GM15510 (cell line): ENCODE data around the gene B4GALT7.

ENCODE experiments used
- POLR2A ChIP-seq: IDR thresholded peaks from 3 replicates; pipeline ENCODE4 v1.6.1; 2011; ENCODE audit warnings: borderline replicate concordance; ENCODE audit not compliant: insufficient read length; ENCODE audit errors: extremely low read depth

B4GALT7 gene

GRCh38 chr5:177599731-177600507 is at the start of gene B4GALT7:
Gene B4GALT7 (plus strand): TSS chr5:177600132. CDS start chr5:177600211, 79 bp downstream.
- peak; percentile 96 for TF ChIP-seq POLR2A

GRCh38 chr5:177552839-177553455 is 47.0 kb upstream of the B4GALT7 start:
- no peak for TF ChIP-seq POLR2A

DNA sequence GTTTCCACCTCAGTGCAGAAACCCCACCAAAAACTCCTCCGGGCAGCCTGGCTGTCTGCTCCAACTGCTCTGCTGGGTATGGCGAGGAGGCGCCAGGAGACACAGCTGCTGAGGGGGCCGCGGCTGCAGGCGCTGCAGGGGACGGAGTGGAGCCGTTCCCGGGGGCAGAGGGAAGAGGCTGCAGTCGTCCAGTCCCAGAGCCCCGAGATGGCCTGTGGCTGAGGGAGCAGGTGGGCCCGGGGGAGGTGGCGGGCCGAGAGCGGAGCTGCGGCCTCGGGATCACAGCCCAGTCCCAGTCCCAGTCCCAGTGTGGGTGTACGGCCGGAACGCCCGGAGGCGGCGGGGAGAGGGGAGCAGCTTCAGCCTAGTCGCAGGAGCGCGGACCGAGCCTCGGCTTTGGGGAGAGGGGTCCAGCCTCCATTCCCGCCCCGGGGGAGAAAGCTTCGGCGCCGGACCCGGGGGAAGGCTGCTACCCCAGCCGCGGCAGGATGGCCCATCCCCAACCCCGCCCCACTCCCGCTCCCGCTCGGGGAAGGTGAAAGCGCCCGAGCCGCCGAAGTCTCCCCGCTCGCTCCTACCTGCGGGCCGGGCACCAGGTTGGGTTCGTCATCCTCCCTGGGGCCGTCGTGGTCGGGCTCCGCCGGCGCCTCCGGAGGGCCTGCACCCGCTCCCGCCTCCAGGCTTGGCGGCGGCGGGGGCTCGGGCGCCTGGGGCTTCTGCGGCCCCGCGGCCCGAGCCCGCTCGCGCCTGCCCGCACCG is 46.1 kb upstream of the B4GALT7 start:
- no peak for TF ChIP-seq POLR2A

- peak; percentile 49 for TF ChIP-seq POLR2A
These were observed 45.3 kb upstream of the B4GALT7 start, which contains the start of gene FAM193B for GRCh38 chr5:177554474-177555111. Gene FAM193B (minus strand): TSS chr5:177554563. CDS start chr5:177554458, 105 bp downstream.

DNA sequence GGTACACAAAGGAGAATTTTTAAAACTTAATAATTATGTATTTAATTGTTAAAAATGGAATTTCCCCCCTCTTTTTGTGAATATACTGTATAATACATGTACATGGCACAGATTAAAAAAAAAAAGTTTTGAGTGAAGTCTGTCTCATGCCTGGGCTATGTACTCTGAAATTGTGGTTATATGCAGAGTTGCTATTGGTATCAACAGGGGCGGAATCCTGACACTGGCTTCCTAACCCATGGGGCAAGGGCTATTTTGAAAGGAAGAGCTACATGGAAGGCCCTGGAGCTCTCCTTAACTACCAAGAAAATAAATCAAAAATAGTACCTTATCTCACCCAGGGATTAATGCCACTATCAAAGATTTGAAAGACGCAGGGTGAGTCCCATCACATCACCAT is 44.7 kb upstream of the B4GALT7 start:
- no peak for TF ChIP-seq POLR2A

- TF ChIP-seq POLR2A, result no peak
These were observed 44.3 kb upstream of the B4GALT7 start for GRCh38 chr5:177555665-177556064.

DNA sequence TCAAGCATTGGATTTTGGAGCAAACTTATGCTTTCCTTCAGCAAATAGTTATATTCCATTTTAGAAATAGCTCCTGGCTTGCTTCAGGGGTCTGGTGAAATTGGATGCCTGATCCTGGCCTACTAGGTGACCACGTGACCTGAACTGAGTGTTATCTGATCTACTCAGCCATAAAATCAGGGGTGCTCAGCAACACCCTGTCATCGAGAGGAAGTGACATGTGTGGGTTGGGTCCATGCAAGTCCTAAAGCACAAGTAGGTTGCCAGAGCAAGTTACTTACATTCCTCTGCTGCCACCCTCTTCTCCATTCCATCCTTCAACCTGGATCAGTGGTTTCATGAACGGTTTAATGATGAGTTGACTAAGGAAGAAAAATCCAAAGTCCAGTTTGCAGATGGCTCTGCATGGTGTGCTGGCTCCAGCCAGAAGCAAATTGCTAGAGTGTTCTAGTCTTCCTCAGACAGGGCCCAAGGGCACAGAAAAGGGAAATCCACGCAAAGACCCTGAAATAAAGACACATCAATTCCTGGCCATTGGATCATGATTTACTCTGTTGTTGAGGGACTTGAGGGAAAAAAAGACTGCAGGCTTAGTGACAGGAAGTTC is 42.8 kb upstream of the B4GALT7 start:
- TF ChIP-seq POLR2A, result no peak

DNA sequence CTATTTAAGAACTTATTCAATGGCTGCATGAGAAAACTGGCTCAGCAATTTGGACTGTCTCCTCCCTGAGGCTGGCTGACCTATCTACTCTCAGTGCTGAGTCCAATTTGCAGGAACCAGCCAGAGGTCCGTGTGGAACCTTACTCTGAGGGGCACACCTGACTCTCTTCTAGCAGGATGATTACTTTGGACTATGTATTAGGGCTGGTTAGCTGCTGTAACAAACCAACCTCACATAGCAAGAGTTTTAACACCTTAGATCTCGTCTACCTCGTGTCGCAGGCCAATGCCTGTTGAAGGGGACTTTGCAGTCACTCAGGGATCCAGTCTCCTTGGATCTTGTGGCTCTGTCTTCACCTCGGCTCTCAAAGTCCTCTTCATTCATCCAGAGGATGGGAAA is 42.1 kb upstream of the B4GALT7 start:
- TF ChIP-seq POLR2A, result no peak

DNA sequence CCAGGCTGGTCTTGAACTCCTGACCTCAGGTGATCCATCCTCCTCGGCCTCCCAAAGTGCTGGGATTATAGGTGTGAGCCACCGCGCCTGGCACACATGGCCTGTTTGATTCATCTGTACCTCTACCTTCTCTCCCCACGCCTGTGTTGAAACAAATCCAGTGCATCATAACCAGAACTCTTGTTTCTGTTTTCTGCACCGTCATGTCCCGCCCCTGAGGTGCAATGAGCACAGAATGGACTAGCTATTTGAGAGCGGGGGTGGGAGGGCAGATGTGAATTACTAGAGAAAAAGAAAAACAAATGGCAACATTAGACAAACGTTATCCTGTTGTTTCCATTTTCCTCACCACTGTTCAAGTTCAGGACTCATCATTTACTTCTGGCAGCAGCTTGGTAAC is 34.9 kb upstream of the B4GALT7 start:
- TF ChIP-seq POLR2A, result no peak

GRCh38 chr5:177568326-177568725 is 31.6 kb upstream of the B4GALT7 start:
- TF ChIP-seq POLR2A, result no peak

GRCh38 chr5:177569894-177570293 is 30.0 kb upstream of the B4GALT7 start:
- TF ChIP-seq POLR2A, result no peak

DNA sequence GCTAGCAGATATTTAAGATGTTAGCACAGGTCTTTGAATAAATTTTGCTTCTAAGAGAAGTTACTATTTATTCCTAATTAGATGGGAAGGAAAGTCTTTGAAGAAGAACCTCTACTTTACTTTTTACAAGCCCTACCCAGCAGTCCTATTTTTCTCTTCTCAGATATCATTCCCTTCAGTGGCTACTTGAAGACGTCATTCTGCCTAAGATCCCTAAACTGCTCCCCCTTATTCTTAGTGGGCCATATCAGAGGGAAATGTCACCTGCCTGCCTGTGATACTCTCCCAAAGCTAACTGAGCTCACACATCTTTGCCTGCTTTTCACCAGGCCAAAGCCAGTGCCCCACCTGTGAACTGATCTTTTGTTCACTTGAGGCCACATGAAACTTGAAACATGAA is 24.4 kb upstream of the B4GALT7 start:
- TF ChIP-seq POLR2A, result no peak

DNA sequence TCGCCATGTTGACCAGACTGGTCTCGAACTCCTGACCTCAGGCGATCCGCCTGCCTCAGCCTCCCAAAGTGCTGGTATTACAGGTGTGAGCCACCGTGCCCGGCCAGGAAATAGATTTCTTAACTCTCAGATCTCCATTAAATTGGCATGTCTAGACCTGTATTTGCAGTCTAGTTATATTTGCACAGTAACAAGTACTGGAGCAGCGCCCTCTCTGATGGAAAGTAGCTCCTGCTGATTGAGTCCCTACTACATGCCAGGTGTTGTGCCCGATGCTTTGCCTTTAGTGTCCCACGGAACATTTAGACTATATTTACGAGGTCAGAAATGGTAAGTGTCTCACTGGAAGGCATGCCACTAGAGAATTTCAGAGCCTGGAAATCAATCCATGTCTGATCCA is 23.8 kb upstream of the B4GALT7 start:
- TF ChIP-seq POLR2A, result no peak

DNA sequence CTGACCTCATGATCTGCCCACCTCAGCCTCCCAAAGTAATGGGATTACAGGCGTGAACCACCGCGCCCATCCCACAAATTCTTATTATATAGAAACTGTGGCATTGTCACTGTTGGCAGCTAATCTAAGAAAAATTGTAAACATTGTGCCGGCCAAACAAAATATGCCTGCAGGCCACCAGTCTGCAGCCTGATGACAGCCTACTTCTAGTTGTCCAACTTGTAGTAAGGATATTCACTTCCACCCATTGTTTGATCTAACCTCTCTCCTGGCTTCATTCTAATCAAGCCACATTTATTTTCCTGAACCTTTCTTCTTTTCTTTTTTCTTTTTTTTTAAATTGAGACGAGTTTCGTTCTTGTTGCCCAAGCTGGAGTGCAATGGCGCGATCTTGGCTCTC is 21.6 kb upstream of the B4GALT7 start:
- TF ChIP-seq POLR2A, result no peak

DNA sequence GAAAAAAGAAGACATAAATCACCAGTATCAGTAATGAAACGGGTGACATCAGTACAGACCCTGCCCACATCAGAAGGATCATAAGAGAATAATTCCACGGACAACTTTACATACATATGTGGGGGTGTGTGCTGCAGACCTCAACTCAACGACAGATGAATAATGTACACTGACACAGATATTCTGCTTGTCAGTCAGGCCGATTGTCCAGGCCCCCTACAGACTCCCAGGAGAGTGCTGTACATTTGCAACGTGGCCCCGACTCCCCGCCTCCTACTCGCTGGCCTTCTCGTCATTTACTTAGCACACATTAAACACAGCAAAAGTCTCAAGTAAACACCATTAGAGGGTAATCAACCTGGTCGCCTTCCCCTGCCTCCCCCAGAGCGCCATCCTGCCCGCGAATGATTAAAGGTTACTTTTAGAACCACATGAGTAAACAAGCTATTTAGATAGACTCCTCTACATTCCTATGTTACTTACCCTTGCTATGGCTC is 11.5 kb upstream of the B4GALT7 start:
- TF ChIP-seq POLR2A, result no peak

DNA sequence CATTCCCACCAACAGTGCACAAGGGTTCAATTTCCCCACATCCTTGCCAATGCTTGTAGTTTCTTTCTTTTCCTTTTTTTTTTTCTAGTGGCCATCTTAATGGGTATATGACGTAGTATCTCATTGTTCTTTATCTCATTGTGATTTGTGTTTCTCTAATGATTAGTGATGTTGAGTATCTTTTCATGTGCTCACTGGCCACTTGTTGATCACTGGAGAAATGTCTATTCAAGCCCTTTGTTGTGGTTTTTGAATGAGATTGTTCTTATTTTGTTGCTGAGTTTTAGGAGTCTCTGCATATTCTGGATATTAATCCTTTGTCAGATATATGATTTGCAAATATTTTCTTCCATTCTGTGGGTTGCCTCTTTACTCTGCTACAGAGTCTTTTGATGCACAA is 9.5 kb upstream of the B4GALT7 start:
- TF ChIP-seq POLR2A, result no peak

DNA sequence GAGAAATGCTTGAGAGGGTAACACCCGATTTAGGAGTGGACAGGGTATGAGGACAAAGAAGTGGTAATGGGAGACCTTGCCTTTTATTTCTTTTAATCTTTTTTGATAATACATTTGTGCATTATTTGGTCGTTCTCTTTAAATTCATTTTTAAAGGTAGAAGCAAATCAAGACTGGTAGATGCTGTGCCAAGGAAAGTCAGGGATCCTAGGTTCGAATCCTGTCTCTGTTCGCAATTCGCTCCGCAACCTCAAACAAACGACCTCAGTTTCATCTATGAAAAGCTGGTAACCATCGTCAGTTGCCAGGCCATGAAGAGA is 8.3 kb upstream of the B4GALT7 start:
- no peak for TF ChIP-seq POLR2A
